CD4-positive, alpha-beta T cell treated with Interleukin-21 for 1 hour (primary cell): ENCODE results near the gene CAMSAP1.

Experiments
- DNase-seq: peaks from one replicate; pipeline ENCODE4 v3.0.0-alpha.2; 2020

CAMSAP1 gene

DNA sequence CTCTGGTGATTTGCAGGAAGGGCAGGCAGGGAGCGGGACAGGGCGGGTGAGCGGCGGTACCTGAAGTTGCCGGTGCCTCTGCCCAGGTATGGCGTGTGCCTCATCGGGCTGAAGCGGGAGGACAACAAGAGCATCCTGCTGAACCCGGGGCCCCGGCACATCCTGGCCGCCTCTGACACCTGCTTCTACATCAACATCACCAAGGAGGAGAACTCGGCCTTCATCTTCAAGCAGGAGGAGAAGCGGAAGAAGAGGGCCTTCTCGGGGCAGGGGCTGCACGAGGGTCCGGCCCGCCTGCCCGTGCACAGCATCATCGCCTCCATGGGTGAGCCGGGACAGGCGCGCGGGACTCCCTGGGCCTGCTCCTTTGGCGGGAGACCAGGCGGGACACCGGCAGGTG lies 136.6 kb downstream of the CAMSAP1 start:
- DNase-seq: no peak

DNA sequence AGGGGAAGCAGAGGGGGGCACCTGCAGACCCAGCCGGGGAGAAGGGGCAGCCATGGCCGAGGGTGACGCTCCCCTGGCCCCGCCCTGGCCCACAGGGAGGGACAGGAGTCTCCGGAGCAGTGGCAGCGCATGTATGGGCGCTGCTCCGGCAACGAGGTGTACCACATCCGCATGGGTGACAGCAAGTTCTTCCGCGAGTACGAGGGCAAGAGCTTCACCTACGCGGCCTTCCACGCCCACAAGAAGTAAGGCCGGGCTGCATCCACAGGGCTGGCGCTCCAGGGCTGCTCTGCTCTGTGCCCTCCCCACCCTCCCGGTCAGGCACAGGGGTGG lies 137.2 kb downstream of the CAMSAP1 start:
- peak; percentile 7 for DNase-seq

DNA sequence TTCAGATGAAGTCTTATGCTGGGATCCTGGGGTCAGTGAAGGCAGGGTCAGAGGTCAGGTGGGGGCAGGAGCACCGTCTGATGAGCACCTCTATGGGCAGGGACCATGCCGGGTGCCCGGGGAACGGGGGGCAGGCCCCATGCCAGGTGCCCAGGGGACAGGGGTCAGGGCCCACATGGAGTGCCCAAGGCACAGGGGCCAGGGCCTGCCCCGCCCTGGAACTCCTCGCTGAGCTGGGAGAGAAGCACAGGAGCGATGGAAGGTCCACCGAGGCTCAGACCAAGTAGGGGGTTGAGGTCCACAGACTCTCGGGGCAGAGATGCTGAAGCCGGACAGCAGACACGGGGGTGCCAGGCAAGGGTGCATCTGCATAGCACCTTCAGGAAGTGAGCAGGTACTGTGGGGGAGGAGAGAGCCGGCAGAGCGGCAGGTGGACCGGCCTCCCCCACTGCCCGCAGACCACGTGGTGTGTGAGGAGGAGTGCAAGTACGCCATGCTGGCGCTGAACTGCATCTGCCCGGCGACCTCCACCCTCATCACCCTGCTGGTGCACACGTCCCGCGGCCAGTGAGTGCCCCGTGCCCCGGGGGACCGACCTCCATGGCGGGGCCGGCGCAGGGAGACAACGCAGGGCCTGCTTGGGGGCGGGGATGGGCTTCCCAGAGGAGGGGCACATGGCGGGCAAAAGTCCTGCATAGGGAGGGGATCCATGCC lies 137.7 kb downstream of the CAMSAP1 start:
- no peak for DNase-seq

DNA sequence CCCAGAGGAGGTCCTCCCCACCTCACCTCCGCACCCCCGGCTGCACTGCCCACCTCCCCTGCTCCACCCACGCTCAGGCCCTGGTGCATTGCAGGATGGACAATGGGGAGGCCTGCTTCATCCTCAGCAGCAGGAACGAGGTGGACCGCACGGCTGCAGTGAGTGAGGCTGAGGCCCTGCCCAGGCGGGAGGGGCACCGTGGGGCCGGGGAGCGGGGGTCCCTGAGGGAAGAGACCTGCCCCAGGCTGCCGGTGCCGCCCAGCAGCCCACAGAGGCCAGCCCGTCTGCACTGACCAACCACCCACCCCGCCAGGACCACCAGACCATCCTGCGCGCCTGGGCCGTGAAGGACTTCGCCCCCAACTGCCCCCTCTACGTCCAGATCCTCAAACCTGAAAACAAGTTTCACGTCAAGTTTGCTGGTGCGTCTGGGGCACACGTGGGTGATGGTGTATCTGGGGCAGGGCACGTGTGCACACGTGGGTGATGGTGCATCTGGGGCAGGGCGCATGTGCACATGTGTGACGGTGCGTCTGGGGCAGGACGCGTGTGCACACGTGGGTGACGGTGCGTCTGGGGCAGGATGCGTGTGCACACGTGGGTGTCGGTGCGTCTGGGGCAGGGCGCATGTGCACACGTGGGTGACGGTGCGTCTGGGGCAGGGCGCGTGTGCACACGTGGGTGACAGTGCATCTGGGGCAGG lies 138.7 kb downstream of the CAMSAP1 start:
- no peak for DNase-seq

DNA sequence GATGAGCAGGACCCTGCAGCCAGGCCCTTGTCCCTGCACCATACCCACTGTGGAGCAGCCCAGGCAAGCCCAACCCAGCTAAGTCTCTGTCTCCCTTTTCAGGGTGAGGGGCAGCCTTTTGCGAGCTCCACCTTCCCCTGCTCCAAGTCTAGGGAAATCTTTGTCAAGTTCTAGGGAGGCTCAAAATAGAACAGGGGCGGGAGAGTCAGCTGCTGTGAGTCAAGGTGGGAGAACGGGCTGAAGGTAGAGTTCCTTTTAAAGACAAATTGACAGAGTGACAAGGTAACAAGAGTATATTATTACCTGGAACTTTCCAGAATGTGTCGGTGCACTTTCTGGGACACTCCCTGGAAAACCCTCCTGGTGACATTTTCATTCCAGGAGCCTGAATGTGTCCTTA lies 140.6 kb downstream of the CAMSAP1 start:
- DNase-seq: no peak

DNA sequence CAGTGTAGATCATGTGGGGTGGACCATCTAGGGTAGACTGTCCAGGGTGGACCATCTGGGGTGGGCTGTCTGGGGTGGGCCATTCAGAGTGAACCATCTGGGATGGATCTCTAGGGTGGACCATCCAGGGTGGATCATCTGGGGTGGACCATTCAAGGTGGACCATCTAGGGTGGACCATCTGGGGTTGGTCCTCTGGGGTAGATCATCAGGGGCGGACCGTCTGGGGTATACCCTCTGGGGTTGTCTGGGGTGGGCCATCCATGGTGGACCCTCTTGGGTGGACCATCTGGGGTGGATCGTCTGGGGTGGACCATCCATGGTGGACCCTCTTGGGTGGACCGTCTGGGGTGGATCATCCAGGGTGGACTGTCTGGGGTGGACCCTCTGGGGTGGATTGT lies 141.1 kb downstream of the CAMSAP1 start:
- DNase-seq: no peak

DNA sequence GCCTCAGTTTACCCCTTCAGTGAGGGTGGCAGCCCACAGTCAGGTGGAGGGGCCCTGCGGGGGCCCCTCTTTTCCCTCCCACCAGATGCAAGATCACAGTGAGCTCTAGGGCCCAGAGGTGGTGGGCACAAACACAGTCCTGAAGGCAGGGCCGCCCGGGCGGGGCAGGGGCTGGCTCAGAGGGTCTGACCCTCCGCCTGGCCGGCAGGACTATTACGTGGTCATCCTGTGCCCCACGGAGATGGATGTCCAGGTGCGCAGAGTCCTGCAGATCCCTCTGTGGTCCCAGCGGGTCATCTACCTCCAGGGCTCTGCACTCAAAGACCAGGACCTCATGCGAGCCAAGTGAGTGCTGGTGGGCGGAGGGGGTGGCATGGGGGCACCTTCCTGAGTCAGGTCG lies 141.9 kb downstream of the CAMSAP1 start:
- DNase-seq: no peak

DNA sequence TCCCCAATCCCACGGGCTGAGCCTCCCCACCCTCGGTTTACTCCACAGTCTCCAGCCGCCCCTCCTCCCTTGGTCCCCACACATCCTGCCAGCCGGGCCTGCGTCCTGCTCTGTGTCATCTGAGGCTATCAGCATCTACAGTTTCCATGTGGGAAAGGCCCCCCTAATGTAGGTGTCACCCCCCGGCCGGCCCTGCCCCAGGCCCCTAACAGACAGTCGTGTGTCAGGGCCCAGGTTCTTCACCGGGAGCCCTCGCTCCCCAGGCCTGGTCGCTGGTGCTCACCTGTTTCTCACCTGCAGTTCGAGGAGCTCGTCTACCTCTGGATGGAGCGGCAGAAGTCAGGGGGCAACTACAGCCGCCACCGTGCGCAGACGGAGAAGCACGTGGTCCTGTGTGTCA lies 142.6 kb downstream of the CAMSAP1 start:
- DNase-seq: no peak

DNA sequence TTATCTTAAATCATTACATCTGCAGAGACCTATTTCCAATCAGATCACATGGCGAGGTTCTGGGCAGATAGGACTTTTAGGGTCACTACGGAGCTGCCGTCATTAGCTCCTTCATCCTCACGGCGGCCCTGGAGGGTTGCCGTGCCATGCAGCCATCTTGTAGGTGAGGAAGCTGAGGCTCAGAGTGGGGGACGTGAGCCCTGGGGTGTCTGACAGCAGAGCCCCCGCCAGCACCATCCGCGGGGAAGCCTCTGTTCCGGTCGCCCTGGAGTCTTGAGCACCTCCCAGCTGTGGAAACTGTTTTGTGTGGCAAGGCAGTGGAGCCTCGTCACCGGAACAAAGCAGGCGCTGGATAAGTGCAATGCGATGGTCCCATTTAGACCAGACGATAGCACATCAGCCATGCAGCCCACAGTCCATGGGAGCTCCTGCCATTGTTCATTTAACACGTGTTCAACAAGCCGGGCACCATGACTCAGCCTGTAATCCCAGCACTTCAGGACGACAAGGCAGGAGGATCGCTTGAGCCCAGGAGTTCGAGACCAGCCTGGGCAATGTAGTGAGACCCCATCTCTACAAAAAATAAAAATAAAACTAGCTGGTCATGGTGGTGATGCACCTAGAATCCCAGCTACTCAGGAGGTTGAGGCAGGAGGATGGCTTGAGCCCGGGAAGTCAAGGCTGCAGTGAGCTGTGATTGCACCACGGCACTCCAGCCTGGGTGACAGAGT lies 143.5 kb downstream of the CAMSAP1 start:
- no peak for DNase-seq

DNA sequence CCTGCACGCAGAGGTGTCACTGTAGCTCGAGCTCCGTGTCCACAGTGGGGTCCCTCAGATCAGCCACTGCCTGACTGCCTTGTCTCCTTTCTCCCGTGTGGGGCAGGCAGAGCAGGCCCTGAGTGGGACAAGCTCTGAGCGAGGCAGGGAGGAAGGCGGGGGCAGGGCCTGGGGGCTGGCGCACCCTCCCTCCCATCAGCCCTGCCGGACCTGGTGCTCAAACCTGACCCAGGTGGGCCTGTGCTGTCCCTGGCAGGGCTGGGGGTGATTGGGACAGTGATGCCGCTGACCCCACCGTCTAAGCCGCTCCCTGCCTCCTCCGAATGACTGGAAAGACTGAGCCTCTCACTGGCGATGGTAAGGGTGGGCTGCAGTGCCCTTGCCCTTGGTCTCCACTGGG lies 144.4 kb downstream of the CAMSAP1 start:
- no peak for DNase-seq

DNA sequence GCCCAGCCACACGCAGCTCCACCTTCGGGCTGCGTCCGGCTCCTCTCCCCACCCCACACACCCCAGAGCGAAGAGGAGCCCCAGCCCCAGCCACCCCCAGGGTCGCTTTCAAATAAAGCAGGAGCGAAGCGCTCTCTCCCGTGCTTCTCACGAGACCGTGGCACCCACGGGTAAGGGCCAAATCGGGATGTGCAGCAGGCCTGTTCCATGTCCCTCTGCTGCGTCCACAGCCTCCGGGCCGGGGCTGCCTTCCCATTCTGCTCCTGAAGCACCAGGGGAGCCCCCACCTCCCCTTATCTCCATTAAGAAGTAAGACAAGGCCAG lies 145.5 kb downstream of the CAMSAP1 start:
- DNase-seq: no peak

DNA sequence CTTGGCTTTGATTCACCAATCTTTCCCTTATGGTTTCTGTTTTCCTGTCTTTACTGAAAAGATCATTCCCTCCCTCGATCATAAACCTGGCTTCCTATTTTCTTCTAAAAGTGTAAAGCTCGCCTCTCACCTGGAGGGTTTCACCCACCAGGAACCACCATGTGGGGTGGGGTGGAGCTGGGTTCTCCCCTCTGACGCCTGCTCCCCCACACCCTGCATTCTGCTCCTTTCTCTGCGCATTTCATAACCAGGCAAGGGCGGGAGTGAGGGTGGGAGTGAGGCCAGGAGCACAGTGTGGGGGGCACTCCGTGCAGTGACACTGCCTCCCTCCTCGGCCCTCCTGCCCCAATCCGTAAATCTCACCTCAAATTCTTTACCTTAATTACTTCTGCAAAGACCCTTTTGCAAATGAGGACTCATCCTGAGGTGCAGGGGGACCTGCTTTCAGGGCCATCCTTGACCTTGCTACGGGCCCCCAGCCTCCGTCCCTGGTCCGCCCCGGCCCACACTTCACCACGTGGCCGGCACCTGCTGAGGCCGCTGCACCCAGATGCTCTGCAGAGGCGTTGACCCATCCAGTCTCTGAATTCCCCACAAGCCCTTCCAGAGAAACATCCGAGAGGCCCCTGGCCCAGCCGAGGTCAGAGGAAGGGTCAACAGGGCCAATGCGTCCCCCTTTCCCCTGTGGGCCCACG lies 146.0 kb downstream of the CAMSAP1 start:
- DNase-seq: no peak

DNA sequence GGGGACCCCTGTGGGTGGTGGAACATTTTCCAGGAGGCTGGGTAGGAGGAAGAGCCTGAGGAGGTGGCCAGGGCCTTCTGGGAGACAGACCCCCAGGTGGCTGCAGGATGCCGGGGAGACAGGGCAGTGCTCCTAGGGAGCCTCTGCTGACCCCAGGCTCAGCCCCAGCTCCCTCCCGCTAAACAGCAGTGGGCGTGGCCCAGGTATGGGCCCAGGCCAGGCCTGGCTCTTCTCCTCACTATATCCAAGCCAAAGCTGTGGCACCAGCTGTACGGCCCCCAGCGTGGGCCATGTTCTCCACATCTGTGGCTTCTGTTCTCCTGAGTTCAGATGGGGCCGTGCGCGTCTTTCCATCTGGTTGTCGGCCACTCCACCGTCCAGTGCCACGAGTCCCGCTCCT lies 146.9 kb downstream of the CAMSAP1 start:
- DNase-seq: no peak

DNA sequence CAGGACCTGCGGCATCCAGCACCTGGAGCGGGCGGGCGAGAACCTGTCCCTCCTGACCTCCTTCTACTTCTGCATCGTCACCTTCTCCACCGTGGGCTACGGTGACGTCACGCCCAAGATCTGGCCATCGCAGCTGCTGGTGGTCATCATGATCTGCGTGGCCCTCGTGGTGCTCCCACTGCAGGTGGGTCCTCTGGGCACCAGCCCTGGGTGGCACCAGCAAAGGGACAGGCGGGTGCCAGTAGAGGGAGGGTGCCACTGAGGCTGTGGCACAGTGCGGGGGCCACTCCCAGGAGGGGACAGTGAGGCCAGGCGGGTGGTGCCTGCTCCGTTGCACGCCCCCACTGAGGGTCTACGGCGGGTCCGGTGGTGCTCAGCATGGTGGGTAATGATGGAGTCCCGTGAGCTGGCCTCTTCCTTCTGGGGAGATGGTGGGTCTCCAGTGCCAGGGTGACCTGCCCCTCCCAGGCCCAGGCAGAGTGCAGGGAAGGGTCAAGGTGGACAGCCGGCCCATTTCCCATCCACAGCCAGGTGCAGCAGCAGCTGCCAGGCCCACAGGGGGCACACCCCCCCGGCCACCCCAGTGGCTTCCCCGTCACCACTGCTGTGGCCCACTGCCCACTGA lies 147.6 kb downstream of the CAMSAP1 start:
- DNase-seq: no peak

DNA sequence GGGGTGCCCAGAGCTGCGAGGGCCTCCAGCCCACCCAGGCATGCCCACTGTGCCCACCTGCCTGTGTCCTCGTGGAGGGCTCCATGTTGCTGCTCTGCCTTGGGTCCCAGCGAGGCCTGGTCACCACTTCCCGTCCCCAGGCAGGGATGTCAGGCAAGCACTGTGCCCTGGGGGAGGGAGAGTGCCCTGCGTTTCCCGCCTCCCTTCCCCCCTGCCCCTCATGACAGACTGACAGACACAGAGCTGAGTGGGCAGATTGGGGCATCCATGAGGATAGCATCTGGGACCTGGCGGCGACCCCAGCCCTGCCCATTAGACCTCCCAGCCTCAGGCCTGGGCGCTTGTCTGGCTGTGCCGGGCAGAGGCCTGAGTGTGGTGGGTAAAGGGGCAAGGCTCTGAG lies 148.5 kb downstream of the CAMSAP1 start:
- DNase-seq: no peak
